ENCODE measurements around the gene BCL7C.

DNA sequence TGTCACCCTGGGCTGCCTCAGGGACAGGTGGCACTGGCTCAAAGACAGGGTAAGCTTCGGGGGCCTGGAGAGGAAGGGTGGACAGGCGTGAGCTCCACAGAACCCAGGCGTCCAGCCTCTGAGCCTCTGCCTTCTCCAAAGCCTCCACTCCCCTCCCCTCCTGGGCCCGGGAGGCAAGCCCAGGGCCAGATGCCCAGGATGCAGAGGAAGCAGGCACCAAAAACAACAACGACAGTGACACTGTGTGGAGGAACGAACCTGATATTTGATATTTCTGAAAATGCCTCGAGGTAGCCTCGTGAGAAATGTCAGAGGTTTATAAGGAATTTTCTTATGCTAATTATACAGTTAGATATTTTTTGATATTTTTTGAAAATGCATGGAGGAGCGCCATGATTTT, 6.0 kb downstream of the BCL7C start:
- no peak for TF ChIP-seq CTCF (IDR thresholded peaks at IDR 0.05)
- TF ChIP-seq POLR2A (IDR thresholded peaks at IDR 0.05), result no peak

All from testis (tissue), 2 donors.